ENCODE results near the gene DDR2. TPM values are rescaled to one million over a fixed set of nuclear protein-coding genes. Genes with fewer than 3 reads are reported as not detected.

The DDR2 gene
- total and polyA plus RNA-seq, 5 donors = 12.8 to 82.1 (median 62.8) TPM

DNA sequence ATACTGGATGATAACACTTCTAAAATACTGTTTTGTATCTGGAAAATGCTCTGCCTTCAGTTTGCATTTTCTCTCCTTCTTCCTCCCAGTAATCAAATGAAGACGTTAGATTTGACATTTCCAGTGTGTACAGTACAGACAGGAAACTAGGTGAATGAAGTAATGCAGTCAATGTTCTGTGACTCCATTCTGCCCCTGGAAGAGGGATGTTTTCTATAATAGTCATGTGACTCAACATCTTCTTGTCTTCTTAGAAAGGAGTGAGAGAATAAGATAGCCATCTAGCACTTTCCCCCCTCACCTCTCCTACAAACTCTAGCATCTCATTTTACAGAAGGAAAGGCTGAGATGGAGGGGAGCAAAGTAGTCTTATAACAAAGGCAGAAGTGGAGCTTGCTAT, 77.6 kb downstream of the DDR2 start:
- ATAC-seq (no peak), DNase-seq (no peak)
- intact Hi-C loops (cut with DNase I) = no loop called here
- no peak overlapping the region for H3K4me3 ChIP-seq (ENCODE audit: low read length)
- H3K4me1 ChIP-seq (ENCODE audit: control insufficient read depth, insufficient read depth, low read length) = peaks cover 23% of the 10 kb centered on the region
- peak overlapping the region; percentile 91 for H3K27ac ChIP-seq (ENCODE audit: low read length)
- 31% methylated on average over 1 of the region's 1 CpG for WGBS
- no peaks in the 10 kb centered on the region for H3K9me3 ChIP-seq (ENCODE audit: control insufficient read depth, low read length)
- no peaks in the 10 kb centered on the region for H3K27me3 ChIP-seq (ENCODE audit: control insufficient read depth, insufficient read depth)

DNA sequence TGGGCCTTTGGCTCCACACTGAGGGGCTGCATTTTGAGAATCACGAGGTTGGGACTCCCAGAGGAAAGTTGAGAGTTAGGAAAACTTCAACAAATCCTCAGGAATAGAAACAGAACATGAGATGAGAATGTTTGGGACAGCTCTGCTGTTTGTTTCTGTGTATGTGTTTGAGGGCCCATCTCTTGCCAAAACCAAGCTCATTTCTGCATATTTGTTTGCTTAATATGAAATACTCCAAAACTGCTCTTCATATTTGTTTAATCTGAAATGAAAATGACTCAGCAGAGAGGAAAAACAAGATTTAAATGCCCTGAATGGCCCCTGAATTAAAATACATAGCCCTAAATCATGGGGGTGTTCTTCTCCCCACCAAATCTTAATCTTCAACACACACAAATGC, 78.1 kb downstream of the DDR2 start:
- Histone ChIP-seq H3K27ac (ENCODE audit: low read length) (peak overlapping the region; percentile 91), H3K9me3 (ENCODE audit: control insufficient read depth, low read length) (no peaks in the 10 kb centered on the region), H3K4me1 (ENCODE audit: control insufficient read depth, insufficient read depth, low read length) (peaks cover 22% of the 10 kb centered on the region), H3K27me3 (ENCODE audit: control insufficient read depth, insufficient read depth) (no peaks in the 10 kb centered on the region), H3K4me3 (ENCODE audit: low read length) (no peak overlapping the region)
- ATAC-seq = peak in 1 of 2 donors; percentile 44
- intact Hi-C loops (cut with DNase I) = no loop called here
- 44% methylated on average over 1 of the region's 1 CpG for WGBS
- DNase-seq = no peak

DNA sequence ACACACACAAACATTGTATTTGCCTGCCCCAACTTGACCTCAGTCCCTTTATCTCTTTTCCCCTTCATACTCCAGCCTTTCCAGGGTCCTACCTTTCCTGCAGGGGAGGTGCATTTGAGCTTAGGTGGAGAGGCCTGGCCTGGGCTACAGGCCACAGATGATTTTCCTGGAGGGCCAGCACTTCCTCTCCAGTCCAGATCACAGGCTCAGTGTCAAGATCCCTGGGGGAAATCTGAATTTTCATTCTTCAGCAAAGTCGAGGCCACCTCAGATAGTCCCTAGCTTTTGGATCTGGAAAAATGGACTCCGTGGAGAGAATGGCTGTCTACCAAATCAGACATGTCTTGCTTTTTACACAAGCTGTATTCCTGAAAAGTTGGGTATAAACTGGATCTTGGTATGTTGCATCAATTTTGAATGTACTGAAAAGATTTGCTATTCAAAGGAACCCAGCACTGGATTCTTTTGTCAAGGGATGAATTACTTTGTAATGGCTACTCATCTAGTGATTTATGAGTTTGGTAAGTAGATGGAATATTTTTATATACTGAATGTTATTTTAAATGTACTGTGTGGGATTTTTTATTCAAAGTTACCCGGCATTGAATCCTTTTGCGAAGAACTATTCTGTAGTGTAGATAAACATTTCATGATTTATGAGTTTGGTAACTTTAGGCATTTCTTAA, 78.7 kb downstream of the DDR2 start:
- DNase-seq = no peak
- no peaks in the 10 kb centered on the region for H3K27me3 ChIP-seq (ENCODE audit: control insufficient read depth, insufficient read depth)
- intact Hi-C loops (cut with DNase I) = no loop called here
- no peak overlapping the region for H3K4me3 ChIP-seq (ENCODE audit: low read length)
- peaks cover 19% of the 10 kb centered on the region for H3K4me1 ChIP-seq (ENCODE audit: control insufficient read depth, insufficient read depth, low read length)
- WGBS = 65% methylated on average over 4 of the region's 4 CpGs
- ATAC-seq = peak in 1 of 2 donors; percentile 9
- H3K9me3 ChIP-seq (ENCODE audit: control insufficient read depth, low read length) = no peaks in the 10 kb centered on the region
- H3K27ac ChIP-seq (ENCODE audit: low read length) = peak overlapping the region; percentile 90

DNA sequence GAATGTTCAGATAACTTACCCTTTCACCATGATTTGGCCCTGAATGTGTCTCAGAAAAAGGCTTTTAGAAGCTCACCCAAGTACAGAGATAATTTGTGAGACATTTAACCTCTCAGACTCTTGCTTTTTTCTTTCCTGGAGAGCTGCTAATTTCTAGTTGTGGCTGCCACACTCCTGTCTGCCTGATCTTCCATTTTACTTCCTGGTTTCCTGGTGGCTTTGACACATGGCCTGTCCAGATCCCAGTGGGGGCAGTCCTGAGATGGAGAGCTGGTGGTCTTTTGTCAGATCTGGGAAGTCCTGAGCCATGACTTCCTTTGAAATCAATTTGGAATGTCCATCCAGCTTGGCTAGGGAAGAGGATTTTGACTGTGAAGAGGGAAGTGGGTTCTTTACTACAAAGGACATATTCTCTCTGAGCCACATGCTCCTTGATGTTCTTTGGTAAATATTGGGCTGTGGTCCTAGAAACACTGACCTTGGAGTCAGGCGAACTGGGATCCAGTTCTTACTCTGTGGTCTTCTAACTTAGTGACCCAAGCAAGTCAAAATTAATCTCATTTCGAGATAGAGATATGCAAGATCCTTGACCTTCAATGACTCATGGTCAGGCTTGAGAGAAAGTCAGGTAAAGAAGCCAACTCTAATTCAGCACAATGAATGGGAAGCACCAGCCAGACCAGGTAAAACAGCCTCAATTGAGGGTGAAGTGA, 80.2 kb downstream of the DDR2 start:
- no peak for ATAC-seq
- no peak for DNase-seq
- H3K4me1 ChIP-seq (ENCODE audit: control insufficient read depth, insufficient read depth, low read length) = peaks cover 19% of the 10 kb centered on the region
- no peak overlapping the region for H3K4me3 ChIP-seq (ENCODE audit: low read length)
- intact Hi-C loops (cut with DNase I) = no loop called here
- WGBS = 46% methylated on average over 2 of the region's 2 CpGs
- no peaks in the 10 kb centered on the region for H3K27me3 ChIP-seq (ENCODE audit: control insufficient read depth, insufficient read depth)
- H3K27ac ChIP-seq (ENCODE audit: low read length) = peak overlapping the region; percentile 15
- H3K9me3 ChIP-seq (ENCODE audit: control insufficient read depth, low read length) = no peaks in the 10 kb centered on the region

DNA sequence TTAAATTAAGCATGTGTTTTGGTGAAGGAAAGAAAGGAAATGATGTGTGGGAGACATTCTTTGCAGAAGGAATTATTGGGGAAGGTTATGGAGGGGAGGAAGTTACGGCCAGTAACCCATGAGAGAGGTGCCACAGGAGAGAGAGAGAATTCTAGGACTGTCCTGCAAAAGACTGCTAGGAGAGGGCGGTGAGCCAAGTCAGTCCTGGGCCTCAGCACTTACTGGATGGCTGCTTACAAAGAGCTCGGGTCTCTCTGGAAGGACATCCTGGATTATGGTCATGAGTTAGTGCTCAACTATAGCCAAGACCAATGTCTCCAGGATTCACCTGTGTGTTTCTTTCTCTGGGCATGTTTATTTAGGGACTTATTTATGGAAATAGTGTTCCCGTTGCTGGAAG, 83.9 kb downstream of the DDR2 start:
- DNase-seq = peak in 2 of 3 donors; percentile 39 to 79
- 43% methylated on average over 4 of the region's 4 CpGs for WGBS
- no peak overlapping the region for H3K4me3 ChIP-seq (ENCODE audit: low read length)

DNA sequence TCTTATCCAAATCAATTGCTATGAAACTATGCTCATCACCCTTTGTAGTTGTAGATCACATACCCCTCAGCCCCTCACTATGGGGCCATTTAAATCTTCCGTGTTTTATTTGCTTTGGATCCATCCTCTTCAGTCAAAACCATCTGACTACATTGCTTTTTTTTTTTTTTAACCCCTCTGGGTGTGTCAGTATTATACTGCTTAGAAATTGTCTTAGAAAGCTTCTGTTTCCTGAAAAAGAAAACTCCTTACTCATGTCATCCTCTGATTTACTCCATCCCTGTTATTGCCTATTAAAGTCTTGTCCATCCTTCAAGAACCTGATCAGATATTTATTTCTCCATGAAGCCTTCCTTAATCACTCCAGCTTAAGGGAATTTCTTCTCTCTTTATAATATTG, 84.3 kb downstream of the DDR2 start:
- intact Hi-C loops (cut with DNase I) = no loop called here
- Histone ChIP-seq H3K27me3 (ENCODE audit: control insufficient read depth, insufficient read depth) (no peaks in the 10 kb centered on the region), H3K9me3 (ENCODE audit: control insufficient read depth, low read length) (no peaks in the 10 kb centered on the region), H3K4me3 (ENCODE audit: low read length) (no peak overlapping the region), H3K4me1 (ENCODE audit: control insufficient read depth, insufficient read depth, low read length) (peaks cover 7% of the 10 kb centered on the region), H3K27ac (ENCODE audit: low read length) (no peak overlapping the region)
- ATAC-seq (no peak), DNase-seq (no peak)
- WGBS = 48% methylated on average over 1 of the region's 1 CpG

More for the DNA sequence above, 83.9 kb downstream of the DDR2 start:
- no peak overlapping the region for H3K27ac ChIP-seq (ENCODE audit: low read length)
- ATAC-seq = peak; percentile 50 to 76
- H3K9me3 ChIP-seq (ENCODE audit: control insufficient read depth, low read length) = no peaks in the 10 kb centered on the region
- peaks cover 7% of the 10 kb centered on the region for H3K4me1 ChIP-seq (ENCODE audit: control insufficient read depth, insufficient read depth, low read length)
- H3K27me3 ChIP-seq (ENCODE audit: control insufficient read depth, insufficient read depth) = no peaks in the 10 kb centered on the region
- intact Hi-C loops (cut with DNase I) = no loop called here

DNA sequence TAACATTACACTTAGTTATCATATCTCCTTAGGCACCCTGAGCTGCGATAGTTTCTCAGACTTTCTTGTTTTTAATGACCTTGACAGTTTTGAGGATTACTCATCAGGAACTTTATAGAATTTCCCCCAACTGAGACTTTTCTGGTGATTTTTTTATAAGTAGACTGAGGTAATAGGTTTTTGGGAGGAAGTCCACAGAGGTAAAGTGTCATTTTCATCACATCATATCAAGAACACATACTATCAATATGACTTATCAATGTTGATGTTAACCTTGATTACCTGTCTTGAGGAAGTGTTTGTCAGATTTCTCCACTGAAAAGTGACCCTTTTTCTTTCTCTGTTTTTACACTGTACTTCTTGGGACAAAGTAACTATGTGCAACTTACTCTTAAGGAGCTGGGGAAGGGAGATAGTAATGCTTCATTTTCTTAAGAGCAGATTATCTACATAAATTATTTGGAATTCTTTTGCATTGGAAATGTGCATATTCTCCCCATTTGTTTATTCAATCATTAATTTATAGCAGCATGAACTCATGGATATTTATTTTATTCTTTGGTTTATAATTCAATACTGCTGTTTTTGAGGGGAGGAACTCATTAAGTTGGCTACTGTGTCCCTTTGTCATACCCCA, 85.4 kb downstream of the DDR2 start:
- H3K4me3 ChIP-seq (ENCODE audit: low read length) = no peak overlapping the region
- H3K9me3 ChIP-seq (ENCODE audit: control insufficient read depth, low read length) = no peaks in the 10 kb centered on the region
- 92% methylated on average over 1 of the region's 1 CpG for WGBS
- DNase-seq (no peak), ATAC-seq (no peak)
- intact Hi-C loops (cut with DNase I) = no loop called here
- H3K4me1 ChIP-seq (ENCODE audit: control insufficient read depth, insufficient read depth, low read length) = peaks cover 3% of the 10 kb centered on the region
- no peaks in the 10 kb centered on the region for H3K27me3 ChIP-seq (ENCODE audit: control insufficient read depth, insufficient read depth)
- no peak overlapping the region for H3K27ac ChIP-seq (ENCODE audit: low read length)

DNA sequence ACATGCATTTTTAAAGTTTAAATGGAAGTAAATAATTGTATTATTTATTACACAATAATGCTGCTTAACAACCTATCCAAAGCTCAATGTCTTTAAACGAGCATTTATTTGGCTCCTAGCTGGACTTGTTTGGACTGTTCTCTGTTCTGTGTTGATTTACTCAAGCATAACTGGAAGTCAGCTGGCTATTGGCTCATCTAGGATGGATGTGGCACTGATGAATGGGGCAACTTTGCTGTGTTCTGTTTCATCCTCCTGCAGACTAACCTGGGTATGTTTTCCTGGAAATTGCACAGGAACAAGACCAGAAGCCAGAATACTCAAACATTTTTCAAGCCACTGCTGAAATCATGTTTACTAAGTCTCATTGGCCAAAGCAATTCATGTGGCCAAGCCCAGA, 87.4 kb downstream of the DDR2 start:
- Histone ChIP-seq H3K27me3 (ENCODE audit: control insufficient read depth, insufficient read depth) (no peaks in the 10 kb centered on the region), H3K9me3 (ENCODE audit: control insufficient read depth, low read length) (no peaks in the 10 kb centered on the region), H3K4me3 (ENCODE audit: low read length) (no peak overlapping the region), H3K27ac (ENCODE audit: low read length) (no peak overlapping the region), H3K4me1 (ENCODE audit: control insufficient read depth, insufficient read depth, low read length) (peaks cover 6% of the 10 kb centered on the region)
- WGBS = 77% methylated on average over 1 of the region's 1 CpG
- intact Hi-C loops (cut with DNase I) = no loop called here
- DNase-seq = no peak
- ATAC-seq = no peak

DNA sequence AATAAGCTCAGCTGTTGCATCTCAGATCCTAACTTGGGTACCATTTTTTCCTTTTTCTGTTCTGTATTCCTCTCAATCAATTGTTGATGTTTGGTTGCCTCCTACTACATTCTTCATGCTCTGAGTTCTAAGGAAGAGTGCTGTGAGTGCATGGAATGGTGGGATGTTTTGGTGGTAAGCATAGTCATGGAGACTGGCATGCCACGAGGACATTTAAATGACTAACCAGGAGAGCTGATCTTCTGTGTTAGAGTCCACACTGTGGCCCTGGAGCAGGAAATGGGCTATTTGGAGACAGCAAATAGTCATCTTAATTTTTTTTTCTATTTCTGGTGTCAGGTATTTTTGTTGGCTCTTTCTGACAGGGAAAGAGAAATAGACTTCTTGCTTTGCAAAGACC, 88.7 kb downstream of the DDR2 start:
- Histone ChIP-seq H3K4me3 (ENCODE audit: low read length) (no peak overlapping the region), H3K27ac (ENCODE audit: low read length) (no peak overlapping the region), H3K27me3 (ENCODE audit: control insufficient read depth, insufficient read depth) (no peaks in the 10 kb centered on the region), H3K9me3 (ENCODE audit: control insufficient read depth, low read length) (no peaks in the 10 kb centered on the region), H3K4me1 (ENCODE audit: control insufficient read depth, insufficient read depth, low read length) (peaks cover 10% of the 10 kb centered on the region)
- peak in 1 of 2 donors; percentile 44 for ATAC-seq
- WGBS = 79% methylated on average over 1 of the region's 1 CpG
- no peak for DNase-seq
- intact Hi-C loops (cut with DNase I) = no loop called here

DNA sequence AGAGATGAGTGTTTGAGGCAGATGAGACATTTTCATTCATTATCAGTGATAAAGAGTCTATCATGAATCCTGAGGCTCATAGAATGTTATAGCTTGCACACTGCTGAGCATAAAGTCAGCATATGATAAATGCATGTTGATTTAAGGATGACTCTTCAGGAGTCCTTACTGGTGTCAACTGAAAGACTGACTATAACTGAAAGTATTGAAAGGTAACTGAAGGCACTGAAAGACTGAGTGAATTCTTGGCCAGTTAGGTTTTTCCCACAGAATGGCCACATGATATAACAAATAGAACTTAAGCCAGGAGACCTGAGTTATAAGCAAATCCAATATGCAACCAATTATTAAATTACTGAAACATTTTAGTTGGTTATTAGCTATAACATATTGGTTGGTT, 89.2 kb downstream of the DDR2 start:
- Histone ChIP-seq H3K9me3 (ENCODE audit: control insufficient read depth, low read length) (no peaks in the 10 kb centered on the region), H3K4me3 (ENCODE audit: low read length) (no peak overlapping the region), H3K27me3 (ENCODE audit: control insufficient read depth, insufficient read depth) (no peaks in the 10 kb centered on the region), H3K27ac (ENCODE audit: low read length) (no peak overlapping the region), H3K4me1 (ENCODE audit: control insufficient read depth, insufficient read depth, low read length) (peaks cover 10% of the 10 kb centered on the region)
- DNase-seq (no peak), ATAC-seq (no peak)
- intact Hi-C loops (cut with DNase I) = no loop called here

DNA sequence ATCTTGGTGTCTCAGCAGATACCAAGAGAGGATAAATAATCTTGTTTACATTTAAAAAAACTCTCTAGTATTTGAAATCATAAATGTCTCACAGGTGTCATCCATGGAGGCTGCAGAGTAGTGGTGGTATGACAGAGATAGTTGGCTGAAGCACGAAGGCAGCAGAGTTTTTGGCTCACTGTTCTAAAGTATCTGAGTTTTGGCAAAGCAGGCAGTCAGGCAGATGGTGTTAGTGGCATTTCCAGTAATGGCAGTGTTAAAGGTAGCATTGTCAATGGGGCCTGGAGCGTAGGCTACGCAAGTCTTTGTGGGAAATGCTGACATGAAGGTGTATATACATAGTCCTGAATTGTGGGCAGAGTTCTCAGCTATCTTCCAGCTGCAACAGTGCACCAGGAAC, 89.8 kb downstream of the DDR2 start:
- 78% methylated on average over 3 of the region's 3 CpGs for WGBS
- H3K27ac ChIP-seq (ENCODE audit: low read length) = no peak overlapping the region
- intact Hi-C loops (cut with DNase I) = no loop called here

More for the DNA sequence above, 89.8 kb downstream of the DDR2 start:
- H3K4me1 ChIP-seq (ENCODE audit: control insufficient read depth, insufficient read depth, low read length) = peaks cover 10% of the 10 kb centered on the region
- no peak for ATAC-seq
- DNase-seq = no peak
- H3K4me3 ChIP-seq (ENCODE audit: low read length) = no peak overlapping the region
- H3K27me3 ChIP-seq (ENCODE audit: control insufficient read depth, insufficient read depth) = no peaks in the 10 kb centered on the region
- no peaks in the 10 kb centered on the region for H3K9me3 ChIP-seq (ENCODE audit: control insufficient read depth, low read length)
